HUDEP-2 (cell line): Measurements from ENCODE around the gene FBLN2.

ENCODE experiments used
- DNase-seq, 76 experiments: peaks; one replicate each; lab custom pipeline; 2025; ENCODE audit not compliant: unreplicated experiment in 76 of 76; lab: John Stamatoyannopoulos, UW

FBLN2 gene

GRCh38 chr3:13673207-13673606, 124.3 kb downstream of the FBLN2 start:
- peak in 2 of 76 experiments; percentile 8 to 9 for DNase-seq

GRCh38 chr3:13674538-13675185, 125.7 kb downstream of the FBLN2 start:
- DNase-seq = no peak

- no peak for DNase-seq
These were observed 127.6 kb downstream of the FBLN2 start for GRCh38 chr3:13676356-13677017.

GRCh38 chr3:13677272-13677671, 128.3 kb downstream of the FBLN2 start:
- no peak for DNase-seq

GRCh38 chr3:13681931-13682330, 133.0 kb downstream of the FBLN2 start:
- DNase-seq = no peak

GRCh38 chr3:13682331-13683013, 133.5 kb downstream of the FBLN2 start:
- DNase-seq = no peak

GRCh38 chr3:13683288-13683687, 134.4 kb downstream of the FBLN2 start:
- no peak for DNase-seq

GRCh38 chr3:13683772-13684171, 134.8 kb downstream of the FBLN2 start:
- no peak for DNase-seq

- DNase-seq = no peak
These were observed 135.4 kb downstream of the FBLN2 start for GRCh38 chr3:13684350-13684749.

- DNase-seq = no peak
These were observed 135.9 kb downstream of the FBLN2 start for GRCh38 chr3:13684854-13685253.

- no peak for DNase-seq
These were observed 136.8 kb downstream of the FBLN2 start for GRCh38 chr3:13685721-13686120.

- no peak for DNase-seq
These were observed 137.6 kb downstream of the FBLN2 start for GRCh38 chr3:13686367-13687160.

- DNase-seq = no peak
These were observed 138.6 kb downstream of the FBLN2 start for GRCh38 chr3:13687517-13687943.
